Peyer's patch (tissue), 4 donors: ENCODE data around the gene DLGAP1.

Source experiments
- POLR2A ChIP-seq, 2 donors: fragments of 450-650 bp; IDR thresholded peaks; one replicate each; pipeline ENCODE4 v1.5.1; 2017; ENCODE audit warnings: antibody characterized with exemption in 2 of 2, mild to moderate bottlenecking in 2 of 2, moderate library complexity in 2 of 2
- TF ChIP-seq, protein P1 (sequence below), 6 experiments: fragments of 450-650 bp in 4 of 6; fragments of 200-600 bp in 2 of 6; sonication (generic) in 1 of 6; IDR thresholded peaks; one replicate each; pipeline ENCODE4 v1.5.1; 2017 to 2019; ENCODE audit warnings: antibody characterized with exemption in 6 of 6, mild to moderate bottlenecking in 3 of 6, moderate library complexity in 1 of 6

DNA sequence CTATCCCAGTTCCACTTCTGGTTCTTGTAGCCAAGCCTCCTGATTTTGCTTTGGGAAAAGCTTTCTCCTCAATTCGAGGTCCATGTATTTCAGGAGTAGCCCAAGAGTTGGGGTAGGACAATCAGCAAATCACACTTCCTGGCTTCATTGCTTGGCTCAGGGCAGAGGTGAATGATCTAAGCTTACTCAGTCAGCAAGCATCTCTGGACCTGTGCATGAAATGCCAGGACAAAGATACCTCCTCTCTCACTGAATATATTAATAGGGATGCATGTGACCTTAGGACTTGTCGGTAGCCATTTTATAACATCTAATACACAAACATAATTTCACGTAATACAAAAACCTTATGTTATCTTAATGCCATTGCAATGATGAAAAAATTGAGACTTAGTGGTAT, 632.0 kb downstream of the DLGAP1 start:
- TF ChIP-seq, protein P1, sequence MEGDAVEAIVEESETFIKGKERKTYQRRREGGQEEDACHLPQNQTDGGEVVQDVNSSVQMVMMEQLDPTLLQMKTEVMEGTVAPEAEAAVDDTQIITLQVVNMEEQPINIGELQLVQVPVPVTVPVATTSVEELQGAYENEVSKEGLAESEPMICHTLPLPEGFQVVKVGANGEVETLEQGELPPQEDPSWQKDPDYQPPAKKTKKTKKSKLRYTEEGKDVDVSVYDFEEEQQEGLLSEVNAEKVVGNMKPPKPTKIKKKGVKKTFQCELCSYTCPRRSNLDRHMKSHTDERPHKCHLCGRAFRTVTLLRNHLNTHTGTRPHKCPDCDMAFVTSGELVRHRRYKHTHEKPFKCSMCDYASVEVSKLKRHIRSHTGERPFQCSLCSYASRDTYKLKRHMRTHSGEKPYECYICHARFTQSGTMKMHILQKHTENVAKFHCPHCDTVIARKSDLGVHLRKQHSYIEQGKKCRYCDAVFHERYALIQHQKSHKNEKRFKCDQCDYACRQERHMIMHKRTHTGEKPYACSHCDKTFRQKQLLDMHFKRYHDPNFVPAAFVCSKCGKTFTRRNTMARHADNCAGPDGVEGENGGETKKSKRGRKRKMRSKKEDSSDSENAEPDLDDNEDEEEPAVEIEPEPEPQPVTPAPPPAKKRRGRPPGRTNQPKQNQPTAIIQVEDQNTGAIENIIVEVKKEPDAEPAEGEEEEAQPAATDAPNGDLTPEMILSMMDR (IDR thresholded peaks at IDR 0.05), result no peak
- no peak for TF ChIP-seq POLR2A (IDR thresholded peaks at IDR 0.05)
